HG02642 (cell line): ENCODE results near the gene ZFPL1.
"Not testable (repeated sequence)": the region's sequence is repeated elsewhere in the genome, so short reads cannot be mapped to it uniquely, and the experiment has no call there.

ENCODE experiments used
- ATAC-seq: cut with Tn5 transposase; IDR thresholded peaks from one replicate; pipeline ENCODE4 v1.9.1; 2021; ENCODE audit warnings: mild to moderate bottlenecking; ENCODE audit not compliant: unreplicated experiment, poor library complexity

The ZFPL1 gene

GRCh38 chr11:65112546-65113360 is 28.7 kb downstream of the ZFPL1 start:
- ATAC-seq, result peak; percentile 29

- no peak for ATAC-seq
These were observed 29.3 kb downstream of the ZFPL1 start for GRCh38 chr11:65113361-65113756.

- no peak for ATAC-seq
These were observed 29.8 kb downstream of the ZFPL1 start for GRCh38 chr11:65113839-65114238.

GRCh38 chr11:65114538-65115171 is 30.6 kb downstream of the ZFPL1 start:
- no peak for ATAC-seq

GRCh38 chr11:65115361-65116082 is 31.5 kb downstream of the ZFPL1 start:
- ATAC-seq, result no peak

GRCh38 chr11:65116370-65117205 is 32.6 kb downstream of the ZFPL1 start:
- ATAC-seq, result peak; percentile 2

GRCh38 chr11:65117206-65118096 is 33.4 kb downstream of the ZFPL1 start, which contains the start of gene ZNHIT2:
Gene ZNHIT2, minus strand, starts transcription at chr11:65117701. Its CDS starts 48 bp downstream, at chr11:65117653.
- ATAC-seq, result peak; percentile 60

- ATAC-seq, result no peak
These were observed 34.2 kb downstream of the ZFPL1 start for GRCh38 chr11:65118097-65118837.

- ATAC-seq, result not testable (repeated sequence)
These were observed 35.1 kb downstream of the ZFPL1 start for GRCh38 chr11:65118891-65119669.

- no peak for ATAC-seq
These were observed 35.6 kb downstream of the ZFPL1 start for GRCh38 chr11:65119670-65119995.

GRCh38 chr11:65120831-65121230 is 36.8 kb downstream of the ZFPL1 start:
- no peak for ATAC-seq

GRCh38 chr11:65121447-65121864 is 37.4 kb downstream of the ZFPL1 start:
- no peak for ATAC-seq

GRCh38 chr11:65121865-65122696 is 38.1 kb downstream of the ZFPL1 start, which contains the start of the genes FAU and MRPL49:
Gene FAU, minus strand, starts transcription at chr11:65122134. Its CDS starts 321 bp downstream, at chr11:65121813.
Gene MRPL49, plus strand, starts transcription at chr11:65122321. Its CDS starts 26 bp downstream, at chr11:65122347.
- ATAC-seq, result peak; percentile 70

- no peak for ATAC-seq
These were observed 40.6 kb downstream of the ZFPL1 start for GRCh38 chr11:65124480-65125196.

GRCh38 chr11:65125197-65126056 is 41.4 kb downstream of the ZFPL1 start:
- ATAC-seq, result no peak
